Measurements from ENCODE around the gene CMYA5. TPM values are rescaled to one million over a fixed set of nuclear protein-coding genes. Genes with fewer than 3 reads are reported as not detected.

CMYA5 gene
- total RNA-seq, 1 donor from 2014 or later, result 4.5 TPM

GRCh38 chr5:79834754-79835714 is 145.4 kb downstream of the CMYA5 start:
- no peak for DNase-seq (ENCODE audit: low spot score)

DNA sequence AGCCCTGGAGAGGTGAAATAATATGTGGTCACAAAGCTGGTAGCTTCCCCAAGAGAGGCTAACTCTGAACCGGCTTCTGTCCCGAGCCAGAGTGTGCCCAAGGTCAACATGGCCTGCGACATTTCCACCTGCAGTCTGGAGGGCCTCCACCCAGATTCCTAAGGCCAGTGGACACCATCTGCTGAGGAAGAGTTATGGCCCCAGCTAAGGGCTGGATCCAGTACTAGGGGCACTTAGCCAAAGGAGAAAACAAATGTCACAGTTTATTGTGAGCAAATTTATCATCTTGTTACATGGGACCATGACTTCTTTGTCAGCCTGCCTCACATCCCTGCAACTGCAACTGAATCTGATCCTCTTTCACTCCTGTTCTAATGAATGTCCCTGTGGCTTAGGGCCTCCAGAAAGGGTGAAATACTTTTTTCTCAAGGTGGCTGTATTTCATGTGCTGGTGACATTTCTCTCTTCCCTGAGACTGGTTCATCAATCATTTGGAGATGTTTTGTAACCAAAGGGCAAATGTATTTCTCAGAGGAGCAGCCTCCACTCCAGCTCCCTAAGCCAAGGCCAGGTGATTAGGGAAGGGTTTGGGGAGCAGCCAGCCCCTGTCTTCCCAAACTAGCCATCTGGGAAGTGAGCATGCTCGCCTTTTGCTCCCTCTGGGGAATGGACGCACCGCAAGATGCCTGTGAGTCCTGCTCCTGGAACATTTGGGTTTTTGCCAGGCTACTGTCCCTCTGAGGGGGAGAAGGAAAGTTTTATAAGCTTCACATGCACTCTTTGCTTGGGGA is 148.3 kb downstream of the CMYA5 start:
- DNase-seq (ENCODE audit: low spot score), result peak; percentile 5

GRCh38 chr5:79840084-79840990 is 150.7 kb downstream of the CMYA5 start:
- DNase-seq (ENCODE audit: low spot score), result no peak

DNA sequence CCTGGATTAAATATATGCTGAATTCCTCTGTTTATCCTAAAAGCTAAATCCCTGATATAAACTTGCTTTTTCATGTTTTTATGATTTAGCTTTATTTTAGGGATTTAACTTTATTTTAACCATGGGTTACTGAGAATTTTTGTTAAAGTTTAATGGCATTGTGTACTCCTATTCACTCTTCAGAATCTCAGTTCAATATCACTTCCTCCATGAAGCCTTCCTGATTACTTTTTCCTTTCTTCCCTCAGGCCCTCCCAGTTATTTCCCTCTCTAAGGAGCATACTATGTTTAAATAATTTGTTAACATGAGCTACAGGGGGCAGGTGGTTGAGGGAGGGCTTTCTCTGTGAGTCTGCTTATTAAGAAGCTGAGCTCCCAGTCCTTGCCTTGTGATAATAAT is 151.5 kb downstream of the CMYA5 start:
- DNase-seq (ENCODE audit: low spot score), result no peak

GRCh38 chr5:79842006-79842881 is 152.6 kb downstream of the CMYA5 start:
- DNase-seq (ENCODE audit: low spot score), result no peak

GRCh38 chr5:79842991-79843390 is 153.4 kb downstream of the CMYA5 start:
- DNase-seq (ENCODE audit: low spot score), result no peak

- no peak for DNase-seq (ENCODE audit: low spot score)
Observed at GRCh38 chr5:79843450-79844388, 154.1 kb downstream of the CMYA5 start.

- no peak for DNase-seq (ENCODE audit: low spot score)
Observed at GRCh38 chr5:79844571-79844970, 154.9 kb downstream of the CMYA5 start.

DNA sequence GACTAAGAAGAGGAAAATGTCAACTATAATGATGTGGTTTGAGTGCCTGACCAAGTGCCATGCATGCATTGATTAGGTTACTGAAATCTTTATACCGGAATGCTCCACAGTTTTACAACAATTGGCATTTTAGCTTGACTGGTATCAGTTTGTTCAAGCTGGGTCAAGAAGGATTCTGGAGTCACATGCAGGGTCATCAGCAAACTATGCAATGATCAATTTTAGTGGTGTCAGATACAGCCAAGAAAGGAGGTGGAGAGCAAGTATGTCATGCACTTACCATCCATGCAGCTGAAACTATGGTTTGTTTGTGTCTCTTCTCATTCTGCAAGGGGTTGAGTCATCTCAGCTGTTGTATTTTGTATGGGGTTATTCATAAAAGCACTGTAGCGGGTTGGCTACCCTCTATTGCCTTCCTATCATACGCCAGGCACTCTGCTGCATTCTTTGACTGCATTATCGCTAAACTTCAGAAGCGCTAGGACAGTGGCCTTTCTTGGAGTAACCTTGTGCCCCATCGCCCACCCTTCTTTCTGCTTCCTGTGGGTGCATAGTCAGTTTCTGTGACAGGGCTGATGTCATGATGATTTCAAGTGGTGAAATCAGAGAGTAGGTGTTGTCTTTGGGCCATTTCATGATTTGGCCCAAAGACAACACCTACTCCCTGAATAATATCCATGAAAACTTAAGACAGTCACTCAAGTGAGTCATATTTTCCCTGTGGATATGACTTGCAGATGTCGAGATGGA is 156.0 kb downstream of the CMYA5 start:
- DNase-seq (ENCODE audit: low spot score), result no peak

- DNase-seq (ENCODE audit: low spot score), result no peak
Observed at GRCh38 chr5:79846198-79846521, 156.5 kb downstream of the CMYA5 start.

GRCh38 chr5:79847561-79847960 is 157.9 kb downstream of the CMYA5 start:
- DNase-seq (ENCODE audit: low spot score), result no peak

GRCh38 chr5:79849061-79849460 is 159.4 kb downstream of the CMYA5 start:
- no peak for DNase-seq (ENCODE audit: low spot score)

Other genes with a start within 250 kb of the CMYA5 start
- gene HOMER1, start 175.7 kb upstream of the CMYA5 start, total RNA-seq, result 6.0 TPM
- gene TENT2, start 77.4 kb upstream of the CMYA5 start, total RNA-seq, result 62.0 TPM